ENCODE data around the gene SETD6.

DNA sequence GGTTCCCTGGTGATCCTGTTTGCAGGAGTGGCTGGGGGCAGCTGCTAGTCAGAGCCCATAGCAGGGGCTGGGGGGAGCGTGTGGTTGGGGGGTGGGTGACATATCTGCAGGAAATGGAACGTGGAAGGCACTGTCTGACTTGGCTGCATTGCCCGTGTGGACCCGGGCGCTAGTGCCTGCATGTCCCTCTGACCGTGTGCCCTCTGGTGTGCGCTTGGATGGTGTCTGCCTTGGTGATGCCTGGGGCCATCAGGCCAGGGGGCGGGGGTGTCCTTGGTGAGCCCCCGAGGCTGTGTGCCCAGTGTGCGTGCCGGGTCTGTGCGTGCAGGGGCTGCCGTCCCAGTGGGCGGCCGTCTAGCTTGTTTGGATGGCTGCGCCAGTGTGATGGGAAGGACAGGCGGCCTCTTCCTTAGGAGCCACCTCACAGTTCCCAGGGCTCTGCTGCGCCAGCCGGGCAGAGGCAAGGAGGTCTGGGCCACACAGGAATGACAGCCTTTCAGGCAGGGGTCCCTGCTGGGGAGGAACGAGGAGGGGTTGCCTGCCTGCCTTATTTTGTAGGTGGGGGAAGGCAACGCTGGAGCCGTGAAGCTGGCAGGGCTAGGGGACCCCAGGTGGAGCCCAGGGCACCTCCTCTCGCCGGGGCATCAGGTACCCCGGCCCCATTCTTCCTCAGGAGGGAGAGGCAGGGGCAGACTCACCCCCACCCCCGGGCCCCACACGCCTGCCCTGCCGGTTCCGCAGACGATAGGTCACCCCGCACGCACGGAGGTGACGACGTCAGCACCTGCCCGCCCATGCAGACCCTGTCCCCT is 14.7 kb upstream of the SETD6 start:
- TF ChIP-seq, protein P1, sequence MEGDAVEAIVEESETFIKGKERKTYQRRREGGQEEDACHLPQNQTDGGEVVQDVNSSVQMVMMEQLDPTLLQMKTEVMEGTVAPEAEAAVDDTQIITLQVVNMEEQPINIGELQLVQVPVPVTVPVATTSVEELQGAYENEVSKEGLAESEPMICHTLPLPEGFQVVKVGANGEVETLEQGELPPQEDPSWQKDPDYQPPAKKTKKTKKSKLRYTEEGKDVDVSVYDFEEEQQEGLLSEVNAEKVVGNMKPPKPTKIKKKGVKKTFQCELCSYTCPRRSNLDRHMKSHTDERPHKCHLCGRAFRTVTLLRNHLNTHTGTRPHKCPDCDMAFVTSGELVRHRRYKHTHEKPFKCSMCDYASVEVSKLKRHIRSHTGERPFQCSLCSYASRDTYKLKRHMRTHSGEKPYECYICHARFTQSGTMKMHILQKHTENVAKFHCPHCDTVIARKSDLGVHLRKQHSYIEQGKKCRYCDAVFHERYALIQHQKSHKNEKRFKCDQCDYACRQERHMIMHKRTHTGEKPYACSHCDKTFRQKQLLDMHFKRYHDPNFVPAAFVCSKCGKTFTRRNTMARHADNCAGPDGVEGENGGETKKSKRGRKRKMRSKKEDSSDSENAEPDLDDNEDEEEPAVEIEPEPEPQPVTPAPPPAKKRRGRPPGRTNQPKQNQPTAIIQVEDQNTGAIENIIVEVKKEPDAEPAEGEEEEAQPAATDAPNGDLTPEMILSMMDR (IDR thresholded peaks at IDR 0.05) = no peak
- no peak for TF ChIP-seq POLR2A (IDR thresholded peaks at IDR 0.05)

Data from testis (tissue), 2 donors.